ENCODE measurements around the gene SAFB2.

GRCh38 chr19:5595745-5596144 lies 26.8 kb downstream of the SAFB2 start:
- TF ChIP-seq FOSL2 (IDR thresholded peaks at IDR 0.05), result no peak
- no peak for TF ChIP-seq FOSL2 (CRISPR knock-in tag; IDR thresholded peaks at IDR 0.05)
- TF ChIP-seq CTCF (IDR thresholded peaks at IDR 0.05), result no peak
- no peak for TF ChIP-seq USF2 (IDR thresholded peaks at IDR 0.05)
- no peak for TF ChIP-seq POLR2A (IDR thresholded peaks at IDR 0.05; ENCODE audit: low read length)
- TF ChIP-seq SMC3 (IDR thresholded peaks at IDR 0.05), result no peak
- TF ChIP-seq PBX3 (IDR thresholded peaks at IDR 0.05), result no peak
- TF ChIP-seq KDM5A (IDR thresholded peaks at IDR 0.05), result no peak
- no peak for TF ChIP-seq NPAS2 (CRISPR knock-in tag; IDR thresholded peaks at IDR 0.05; ENCODE audit: borderline replicate concordance)

Measured in A549 (cell line).